GM18505 (cell line): ENCODE data around the gene ORAI3.
A peak's percentile ranks its signal among the peaks of the same experiment; 100 is the strongest.

Experiments used
- ATAC-seq: cut with Tn5 transposase; IDR thresholded peaks from one replicate; pipeline ENCODE4 v1.9.1; 2021; ENCODE audit not compliant: unreplicated experiment
- POLR2A ChIP-seq: IDR thresholded peaks from 4 replicates; pipeline ENCODE4 v1.6.1; 2011; ENCODE audit warnings: borderline replicate concordance; ENCODE audit not compliant: insufficient read depth, insufficient read length; ENCODE audit errors: extremely low read depth

Gene ORAI3

DNA sequence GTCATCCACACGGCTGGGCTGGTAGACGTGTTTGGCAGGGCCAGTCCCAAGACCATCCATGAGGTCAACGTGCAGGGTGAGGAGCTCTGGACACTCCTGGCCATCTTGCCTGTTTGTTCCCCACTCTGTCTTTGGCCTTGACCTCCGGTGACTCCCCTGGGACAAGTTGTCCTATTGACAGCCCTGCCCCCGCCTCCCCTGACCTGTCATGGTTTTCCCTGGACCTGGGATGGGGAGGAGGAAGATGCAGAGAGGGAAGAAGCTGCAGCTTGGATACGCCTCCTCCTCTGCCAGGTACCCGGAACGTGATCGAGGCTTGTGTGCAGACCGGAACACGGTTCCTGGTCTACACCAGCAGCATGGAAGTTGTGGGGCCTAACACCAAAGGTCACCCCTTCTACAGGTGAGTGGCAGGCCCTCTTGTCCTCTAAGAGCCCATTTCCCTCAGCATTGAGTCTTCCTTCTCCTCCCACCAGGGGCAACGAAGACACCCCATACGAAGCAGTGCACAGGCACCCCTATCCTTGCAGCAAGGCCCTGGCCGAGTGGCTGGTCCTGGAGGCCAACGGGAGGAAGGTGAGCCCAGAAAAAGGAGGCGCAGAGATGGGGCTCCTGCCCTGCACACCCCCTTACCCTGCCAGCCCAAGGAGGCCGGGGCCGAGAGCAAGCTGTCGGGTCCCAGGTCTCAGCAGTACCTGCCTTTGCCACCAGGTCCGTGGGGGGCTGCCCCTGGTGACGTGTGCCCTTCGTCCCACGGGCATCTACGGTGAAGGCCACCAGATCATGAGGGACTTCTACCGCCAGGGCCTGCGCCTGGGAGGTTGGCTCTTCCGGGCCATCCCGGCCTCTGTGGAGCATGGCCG lies 37.5 kb downstream of the ORAI3 start:
- ATAC-seq = no peak
- no peak for TF ChIP-seq POLR2A

DNA sequence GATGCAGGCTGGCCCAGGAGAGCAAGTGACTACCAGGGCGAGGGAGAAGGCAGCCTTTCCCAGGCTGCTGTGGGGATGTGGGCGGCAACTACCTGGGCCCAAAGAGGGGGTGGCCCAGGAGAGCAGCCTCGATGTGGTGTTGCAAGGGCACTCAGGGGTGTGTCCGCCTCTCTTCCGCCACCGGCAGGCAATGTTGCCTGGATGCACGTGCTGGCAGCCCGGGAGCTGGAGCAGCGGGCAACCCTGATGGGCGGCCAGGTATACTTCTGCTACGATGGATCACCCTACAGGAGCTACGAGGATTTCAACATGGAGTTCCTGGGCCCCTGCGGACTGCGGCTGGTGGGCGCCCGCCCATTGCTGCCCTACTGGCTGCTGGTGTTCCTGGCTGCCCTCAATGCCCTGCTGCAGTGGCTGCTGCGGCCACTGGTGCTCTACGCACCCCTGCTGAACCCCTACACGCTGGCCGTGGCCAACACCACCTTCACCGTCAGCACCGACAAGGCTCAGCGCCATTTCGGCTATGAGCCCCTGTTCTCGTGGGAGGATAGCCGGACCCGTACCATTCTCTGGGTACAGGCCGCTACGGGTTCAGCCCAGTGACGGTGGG lies 38.8 kb downstream of the ORAI3 start:
- ATAC-seq = no peak
- no peak for TF ChIP-seq POLR2A

DNA sequence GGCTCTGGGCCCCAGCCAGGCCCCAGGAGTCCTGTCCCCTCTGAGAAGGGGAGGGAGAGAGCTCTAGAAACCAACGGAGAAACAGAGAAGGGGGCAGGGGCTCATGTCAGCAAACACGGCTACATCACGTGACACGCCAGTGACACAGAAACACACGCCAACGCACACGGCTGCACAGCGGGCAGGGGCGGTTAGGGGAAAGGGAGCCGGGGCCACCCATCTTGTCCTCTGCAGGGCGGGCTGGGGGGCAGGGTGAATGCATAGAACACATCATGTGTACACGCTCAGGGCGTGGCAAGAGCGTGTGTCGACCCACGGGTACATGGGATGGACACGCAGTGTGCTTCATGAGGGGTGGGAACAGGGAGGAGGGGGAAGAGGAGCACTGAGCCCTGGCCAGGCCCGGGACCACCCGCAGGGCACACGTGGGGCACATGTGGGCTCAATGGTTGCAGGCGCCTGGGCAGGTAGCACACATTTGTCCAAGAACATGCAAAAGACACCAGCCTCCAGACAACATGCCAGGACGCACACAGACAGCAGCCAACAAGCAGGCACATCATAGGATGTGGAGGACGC lies 40.7 kb downstream of the ORAI3 start:
- no peak for ATAC-seq
- TF ChIP-seq POLR2A = no peak

DNA sequence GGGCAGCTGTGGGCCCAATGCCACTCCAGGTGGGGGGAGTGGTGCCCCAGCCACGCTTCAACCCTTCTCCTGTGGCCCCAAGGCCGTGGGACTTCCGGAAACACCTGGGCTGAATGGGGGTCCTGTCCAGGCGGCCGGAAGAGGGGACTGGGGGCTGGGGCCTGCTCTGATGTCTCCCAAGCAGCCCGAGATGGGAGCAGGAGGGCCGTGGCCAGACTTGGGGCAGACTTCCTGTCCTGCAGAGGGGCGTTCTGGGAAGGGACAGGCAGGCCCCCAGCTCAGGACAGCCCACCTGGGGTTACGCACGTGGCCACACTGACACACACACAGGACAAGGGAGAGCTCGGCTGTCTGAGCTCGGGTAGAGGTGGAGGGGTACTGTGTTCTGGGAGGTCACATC lies 41.2 kb downstream of the ORAI3 start:
- no peak for TF ChIP-seq POLR2A
- no peak for ATAC-seq

DNA sequence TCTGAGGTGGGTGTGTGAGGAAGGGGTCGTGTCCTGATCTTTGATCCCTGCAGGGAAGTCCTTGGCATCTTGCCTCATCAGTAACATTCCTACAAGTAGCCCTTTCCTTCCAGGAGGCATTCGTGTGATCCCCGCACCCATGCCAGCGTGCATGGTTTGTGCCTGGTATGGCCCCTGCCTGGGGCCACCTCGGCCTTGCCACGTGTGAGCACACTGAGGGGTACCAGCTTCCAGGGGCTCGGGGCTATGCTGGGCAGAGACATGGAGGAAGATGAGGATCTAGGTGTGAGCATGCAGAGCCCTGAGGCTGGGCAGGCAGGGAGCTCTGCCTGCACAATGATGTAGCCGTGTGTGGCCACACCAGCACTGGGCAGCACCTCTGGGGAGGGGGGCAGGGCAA lies 42.2 kb downstream of the ORAI3 start:
- TF ChIP-seq POLR2A = no peak
- no peak for ATAC-seq

DNA sequence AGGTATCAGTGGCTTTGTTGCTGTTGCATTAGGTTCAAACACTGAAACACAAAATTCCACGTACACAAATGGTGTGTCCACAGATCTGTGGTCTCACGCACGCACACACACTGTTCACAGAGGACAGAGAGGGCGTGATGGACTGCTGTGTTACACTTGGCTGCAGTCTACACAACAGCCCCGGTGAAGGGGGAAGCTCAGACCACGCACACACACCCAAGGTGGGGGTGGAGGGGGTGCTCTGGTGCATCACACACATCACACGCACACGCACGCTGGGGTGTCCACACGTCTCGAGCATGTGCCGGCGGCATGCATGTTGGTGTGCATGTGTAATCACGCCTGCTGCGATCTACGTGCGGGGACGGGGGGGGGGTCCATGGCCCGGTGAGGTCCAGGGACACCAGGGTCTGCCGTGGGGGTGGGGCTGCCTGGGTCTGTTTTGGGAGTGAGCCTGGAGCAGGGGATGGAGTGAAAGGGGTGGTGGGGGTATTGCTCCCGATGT lies 43.5 kb downstream of the ORAI3 start:
- no peak for ATAC-seq
- TF ChIP-seq POLR2A = no peak

DNA sequence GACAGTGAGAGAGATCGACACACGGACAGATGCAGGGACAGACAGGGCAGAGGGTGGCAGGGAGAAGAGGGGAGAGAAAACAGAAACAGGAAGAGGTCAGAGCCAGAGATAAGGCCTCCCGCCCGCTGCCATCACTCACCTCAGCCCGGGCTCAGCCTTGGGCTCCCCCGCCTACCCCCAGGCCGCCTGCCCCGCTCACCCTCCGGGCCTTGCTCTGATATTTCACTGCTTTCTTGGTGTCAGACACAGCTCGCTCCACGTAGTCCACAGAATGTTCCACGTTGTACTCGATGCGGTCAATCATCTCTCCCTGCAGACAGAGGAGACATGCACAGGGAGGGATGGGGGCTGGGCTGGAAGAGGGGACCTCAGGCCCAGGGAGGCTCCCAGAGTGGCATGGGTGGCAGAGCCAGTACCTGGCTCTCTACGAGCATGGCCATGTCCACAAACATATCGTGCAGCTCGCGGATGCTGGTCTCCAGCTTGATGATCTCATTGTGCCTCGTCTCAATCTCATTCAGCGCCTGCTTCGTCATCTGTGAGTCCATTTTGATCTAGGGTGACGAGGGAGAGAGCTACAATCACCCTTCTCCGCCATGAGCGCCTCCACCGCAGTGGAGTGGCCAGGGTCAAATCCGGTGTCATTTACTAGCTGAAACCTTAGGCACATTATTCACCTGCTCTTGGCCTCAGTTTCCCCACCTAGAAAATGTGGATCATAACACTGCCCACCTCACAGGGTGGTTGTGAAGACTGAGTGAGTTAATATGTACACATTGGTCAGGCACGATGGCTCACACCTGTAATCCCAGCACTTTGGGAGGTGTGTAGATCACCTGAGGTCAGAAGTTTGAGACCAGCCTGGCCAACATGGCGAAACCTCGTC lies 44.3 kb downstream of the ORAI3 start:
- no peak for TF ChIP-seq POLR2A
- no peak for ATAC-seq

DNA sequence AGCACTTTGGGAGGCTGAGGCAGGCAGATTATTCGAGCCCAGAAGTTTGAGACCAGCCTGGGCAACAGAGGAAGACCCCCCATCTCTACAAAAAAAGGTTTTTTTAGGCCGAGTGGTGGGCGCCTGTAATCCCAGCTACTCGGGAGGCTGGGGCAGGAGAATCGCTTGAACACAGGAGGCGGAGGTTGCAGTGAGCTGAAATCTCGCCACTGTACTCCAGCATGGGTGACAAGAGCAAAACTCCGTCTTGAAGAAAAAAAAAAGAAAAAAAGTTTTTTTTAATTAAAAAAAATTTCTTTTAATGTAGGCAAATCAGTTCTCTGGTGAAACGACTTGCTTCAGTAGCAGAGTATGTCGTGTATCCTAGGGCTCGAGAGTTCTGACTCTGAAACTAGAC lies 47.1 kb downstream of the ORAI3 start:
- no peak for ATAC-seq
- peak; percentile 15 for TF ChIP-seq POLR2A

DNA sequence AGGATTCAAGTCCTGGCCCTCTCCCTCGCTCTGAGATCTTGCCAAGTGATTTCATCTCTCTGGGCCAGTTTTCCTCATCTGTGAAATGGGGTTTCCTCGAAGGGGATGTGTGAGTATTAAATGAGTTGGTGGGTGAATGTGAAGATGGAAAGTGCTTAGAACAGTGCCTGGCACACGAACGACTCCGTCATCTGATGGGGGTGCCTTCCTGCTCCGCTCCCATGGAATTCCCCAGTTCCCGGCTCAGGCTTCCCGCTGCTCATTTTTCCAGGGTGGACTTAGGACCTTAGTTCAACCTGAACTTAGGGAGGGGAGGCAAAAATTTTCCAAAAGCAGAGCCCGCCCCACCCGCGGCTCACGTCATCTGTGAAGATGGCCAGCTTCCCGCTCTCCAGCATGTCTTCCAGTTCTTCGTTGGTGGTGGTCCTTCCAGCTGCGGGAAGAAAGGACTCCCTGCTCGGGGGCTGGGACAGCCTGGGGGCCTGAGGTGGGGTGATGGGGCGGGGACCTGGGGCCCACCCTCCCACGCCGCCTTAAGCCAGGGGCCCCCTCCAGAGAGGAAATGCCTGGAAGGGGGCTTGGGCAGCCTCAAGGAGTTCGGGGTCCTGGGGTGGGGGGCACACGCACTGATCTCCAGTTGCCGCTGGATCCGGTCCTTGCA lies 47.6 kb downstream of the ORAI3 start:
- ATAC-seq = no peak
- TF ChIP-seq POLR2A = peak; percentile 44

DNA sequence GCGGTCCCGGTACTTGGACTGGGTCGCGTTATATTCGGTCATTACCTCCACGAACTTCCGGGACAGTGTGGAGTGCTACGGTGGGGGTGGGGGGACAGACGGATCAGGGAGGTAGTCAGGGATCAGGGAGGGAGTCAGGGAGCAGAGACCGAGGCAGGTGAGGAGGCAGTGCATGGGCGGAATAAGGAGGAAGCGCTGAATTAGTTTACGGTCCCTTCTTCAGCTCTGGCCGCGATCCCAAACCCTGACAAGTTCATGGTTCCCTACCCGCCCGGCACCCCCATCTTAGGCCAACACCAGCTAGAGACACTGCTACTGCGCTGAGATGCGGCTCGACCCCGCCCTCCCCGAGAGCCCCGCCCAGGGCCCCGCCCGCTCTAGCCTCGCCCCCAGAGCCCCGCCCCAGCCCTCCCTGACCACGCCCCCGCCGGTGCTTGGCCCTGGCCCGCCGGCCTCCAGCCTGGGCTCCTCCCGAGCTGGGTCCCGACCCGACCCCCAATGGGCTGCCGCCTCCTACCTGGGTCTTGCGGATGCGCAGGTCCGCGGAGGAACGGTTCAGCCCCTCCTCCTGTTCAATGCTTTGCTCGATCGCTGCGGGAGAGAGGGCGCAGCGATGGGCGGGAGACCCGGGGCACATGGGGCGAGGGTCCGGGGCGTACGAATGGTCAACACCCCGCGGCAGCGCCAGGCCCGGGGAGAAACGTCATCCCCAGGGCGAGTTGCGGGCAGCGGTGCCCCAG lies 48.3 kb downstream of the ORAI3 start:
- peak; percentile 74 for ATAC-seq
- TF ChIP-seq POLR2A = peak; percentile 89

DNA sequence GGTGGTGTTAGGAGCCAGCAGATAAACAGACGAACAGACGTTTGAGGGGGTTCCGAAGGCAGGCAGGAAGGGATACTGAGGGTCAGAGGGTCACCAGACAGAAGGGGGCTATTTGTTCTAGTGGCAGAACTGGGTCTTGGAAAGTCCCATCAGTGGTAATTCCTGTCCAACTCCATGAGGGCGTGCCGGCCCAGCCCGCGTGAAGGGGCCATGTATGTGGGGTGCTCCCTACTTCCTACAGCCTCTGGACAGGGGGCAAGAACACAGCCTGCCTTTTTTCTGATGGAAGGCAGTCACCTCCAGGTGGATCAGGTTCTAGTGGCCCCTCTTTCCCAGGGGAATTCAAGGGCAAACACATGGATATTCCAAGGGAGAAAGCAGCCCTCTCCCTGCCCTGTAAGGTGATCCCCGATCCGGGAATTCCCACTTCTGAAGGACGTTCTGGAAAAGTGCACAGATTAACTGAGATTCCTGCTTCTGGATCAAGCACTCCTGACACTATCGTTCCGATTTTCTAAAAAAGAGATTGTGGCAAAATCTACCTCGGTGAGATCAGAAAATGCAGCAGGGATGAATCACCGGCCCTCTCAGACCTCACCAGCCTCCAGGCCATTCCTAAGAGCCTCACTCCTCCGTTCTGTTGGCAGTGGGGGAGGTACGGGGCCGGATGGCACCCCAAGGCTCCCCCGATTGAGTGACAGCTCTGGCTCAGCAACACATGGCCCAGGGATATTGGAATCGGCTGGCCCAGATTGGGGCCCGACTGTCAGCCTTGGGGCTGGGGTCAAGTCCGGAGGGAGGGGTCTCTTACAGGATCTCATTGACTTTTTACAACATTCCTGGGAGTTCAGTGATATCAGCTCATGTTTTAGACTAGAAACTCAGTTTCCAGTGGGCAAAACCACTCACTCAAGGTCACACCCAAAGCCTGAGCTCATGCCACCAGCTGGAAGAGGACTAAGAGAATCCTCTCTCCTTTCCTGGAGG lies 49.1 kb downstream of the ORAI3 start:
- no peak for TF ChIP-seq POLR2A
- no peak for ATAC-seq
